ENCODE measurements around the gene RALGAPB. TPM values are rescaled to one million over a fixed set of nuclear protein-coding genes. Genes with fewer than 3 reads are reported as not detected.

RALGAPB gene
- total RNA-seq, 2 experiments from 2014 or later = 19.0 to 42.9 TPM

DNA sequence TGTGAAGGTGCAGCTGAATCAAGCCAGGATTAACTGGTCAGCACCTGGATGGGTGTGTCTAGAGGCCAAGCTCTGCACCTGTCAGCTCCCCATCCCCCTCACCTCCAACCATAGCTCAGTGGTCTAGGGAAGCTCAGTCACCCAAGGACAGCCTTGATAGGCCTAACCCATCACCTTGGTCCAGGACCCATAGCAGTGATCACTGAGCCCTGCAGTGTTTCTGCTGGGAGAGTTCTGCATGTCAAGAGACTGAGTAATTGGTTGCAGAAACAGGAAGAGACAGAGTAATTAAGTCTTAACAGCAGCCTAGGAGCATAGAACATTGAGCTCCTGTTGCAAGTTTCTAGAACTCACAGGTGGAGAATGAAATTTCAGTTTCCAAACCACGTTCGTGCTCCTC is 18.7 kb upstream of the RALGAPB start:
- peak; percentile 86 for DNase-seq (ENCODE audit: low spot score)
- Histone ChIP-seq H3K4me2 (ENCODE audit: low read length) (peak overlapping the region; percentile 55), H3K4me3 (ENCODE audit: low read depth, low read length, poor library complexity, severe bottlenecking) (peak overlapping the region; percentile 7), H3K27ac (ENCODE audit: low read depth, low read length, poor library complexity, severe bottlenecking) (peak overlapping the region; percentile 83), H3K9me2 (ENCODE audit: insufficient read depth, low read length) (no peaks in the 10 kb centered on the region), H3K4me1 (ENCODE audit: insufficient read depth, low read length, poor library complexity, severe bottlenecking) (peaks cover 32% of the 10 kb centered on the region), H3K36me3 (ENCODE audit: insufficient read depth, low read length) (peaks cover 26% of the 10 kb centered on the region), H3K9me3 (ENCODE audit: low read length) (no peaks in the 10 kb centered on the region), H4K20me1 (ENCODE audit: insufficient read depth, low read length) (no peaks in the 10 kb centered on the region), H3K79me2 (ENCODE audit: insufficient read depth, low read depth, low read length) (no peaks in the 10 kb centered on the region), H2AFZ (ENCODE audit: low read length) (peak overlapping the region; percentile 13; the same call in 1 of the 2 replicates)
- BruUV-seq (replicated peaks) = no TSS peak
- intact Hi-C loops (cut with micrococcal nuclease; ENCODE audit: unreplicated experiment) = no loop called here
- ChIA-PET POLR2A (interaction anchor here (0.6 to 1.8 kb wide), 10 partner anchors 11 to 106 kb away, joined by 3 to 10 read pairs (median 4); partner anchors contain the start of genes RALGAPB and SNHG17), CTCF (ENCODE audit: unreplicated experiment) (interaction anchor here (1.6 to 2.1 kb wide), 2 partner anchors 19 kb away, joined by 7 to 16 read pairs; partner anchors contain the start of genes RALGAPB and SNHG17)
- TF ChIP-seq EZH2phosphoT487 (IDR thresholded peaks at IDR 0.05; ENCODE audit: borderline replicate concordance, low read depth, low read length) = no peak
- TF ChIP-seq, protein P1, sequence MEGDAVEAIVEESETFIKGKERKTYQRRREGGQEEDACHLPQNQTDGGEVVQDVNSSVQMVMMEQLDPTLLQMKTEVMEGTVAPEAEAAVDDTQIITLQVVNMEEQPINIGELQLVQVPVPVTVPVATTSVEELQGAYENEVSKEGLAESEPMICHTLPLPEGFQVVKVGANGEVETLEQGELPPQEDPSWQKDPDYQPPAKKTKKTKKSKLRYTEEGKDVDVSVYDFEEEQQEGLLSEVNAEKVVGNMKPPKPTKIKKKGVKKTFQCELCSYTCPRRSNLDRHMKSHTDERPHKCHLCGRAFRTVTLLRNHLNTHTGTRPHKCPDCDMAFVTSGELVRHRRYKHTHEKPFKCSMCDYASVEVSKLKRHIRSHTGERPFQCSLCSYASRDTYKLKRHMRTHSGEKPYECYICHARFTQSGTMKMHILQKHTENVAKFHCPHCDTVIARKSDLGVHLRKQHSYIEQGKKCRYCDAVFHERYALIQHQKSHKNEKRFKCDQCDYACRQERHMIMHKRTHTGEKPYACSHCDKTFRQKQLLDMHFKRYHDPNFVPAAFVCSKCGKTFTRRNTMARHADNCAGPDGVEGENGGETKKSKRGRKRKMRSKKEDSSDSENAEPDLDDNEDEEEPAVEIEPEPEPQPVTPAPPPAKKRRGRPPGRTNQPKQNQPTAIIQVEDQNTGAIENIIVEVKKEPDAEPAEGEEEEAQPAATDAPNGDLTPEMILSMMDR (conservative IDR thresholded peaks at IDR 0.05; ENCODE audit: low read length) = no peak

DNA sequence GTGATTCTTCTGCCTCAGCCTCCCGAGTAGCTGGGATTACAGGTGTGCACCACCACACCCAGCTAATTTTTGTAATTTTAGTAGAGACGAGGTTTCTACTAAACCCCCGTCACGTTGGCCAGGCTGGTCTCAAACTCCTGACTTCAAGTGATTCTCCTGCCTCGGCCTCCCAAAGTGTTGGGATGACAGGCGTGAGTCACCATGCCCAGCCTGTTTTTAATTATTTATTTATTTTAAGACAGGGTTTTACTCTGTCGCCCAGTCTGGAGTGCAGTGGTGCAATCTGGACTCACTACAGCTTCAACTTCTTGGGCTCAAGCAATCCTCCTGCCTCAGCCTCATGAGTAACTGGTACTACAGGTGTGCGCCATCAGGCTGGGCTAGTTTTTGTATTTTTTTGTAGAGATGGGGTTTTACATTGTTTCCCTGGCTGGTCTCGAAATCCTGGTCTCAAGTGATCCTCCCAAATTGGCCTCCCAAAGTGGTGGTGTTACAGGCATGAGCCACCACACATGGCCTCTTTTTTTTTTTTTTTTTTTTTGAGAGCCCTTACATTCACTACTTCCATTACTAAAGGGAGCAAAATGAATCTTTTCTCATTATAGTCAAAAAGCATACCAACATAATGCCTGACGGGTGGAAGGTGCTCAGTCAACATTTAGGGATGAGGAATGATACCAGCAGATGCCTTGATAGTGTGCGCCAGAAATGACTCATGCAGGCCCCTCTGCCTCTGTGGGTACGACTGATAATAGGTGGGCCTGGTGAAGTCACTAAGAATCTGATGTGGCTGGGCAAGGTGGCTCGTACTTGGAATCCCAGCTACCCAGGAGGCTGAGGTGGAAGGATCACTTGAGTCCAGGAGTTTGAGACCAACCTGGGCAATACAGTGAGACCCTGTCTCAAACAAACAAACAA is 17.8 kb upstream of the RALGAPB start:
- intact Hi-C loops (cut with micrococcal nuclease; ENCODE audit: unreplicated experiment) = no loop called here
- Histone ChIP-seq H3K79me2 (ENCODE audit: insufficient read depth, low read depth, low read length) (no peaks in the 10 kb centered on the region), H3K27ac (ENCODE audit: low read depth, low read length, poor library complexity, severe bottlenecking) (peak overlapping the region; percentile 83), H4K20me1 (ENCODE audit: insufficient read depth, low read length) (no peaks in the 10 kb centered on the region), H2AFZ (ENCODE audit: low read length) (no peak overlapping the region), H3K4me1 (ENCODE audit: insufficient read depth, low read length, poor library complexity, severe bottlenecking) (peaks cover 30% of the 10 kb centered on the region), H3K36me3 (ENCODE audit: insufficient read depth, low read length) (peaks cover 17% of the 10 kb centered on the region), H3K4me3 (ENCODE audit: low read depth, low read length, poor library complexity, severe bottlenecking) (no peak overlapping the region), H3K9me3 (ENCODE audit: low read length) (no peaks in the 10 kb centered on the region), H3K9me2 (ENCODE audit: insufficient read depth, low read length) (no peaks in the 10 kb centered on the region), H3K4me2 (ENCODE audit: low read length) (no peak overlapping the region)
- no peak for TF ChIP-seq EZH2phosphoT487 (IDR thresholded peaks at IDR 0.05; ENCODE audit: borderline replicate concordance, low read depth, low read length)
- TF ChIP-seq, protein P1 (conservative IDR thresholded peaks at IDR 0.05; ENCODE audit: low read length) = no peak
- no peak for DNase-seq (ENCODE audit: low spot score)
- ChIA-PET POLR2A (interaction anchor here (0.8 to 1.8 kb wide), 7 partner anchors 10 to 105 kb away, joined by 3 to 10 read pairs (median 4); partner anchors contain the start of gene RALGAPB), CTCF (ENCODE audit: unreplicated experiment) (interaction anchor here (1.0 to 2.1 kb wide), 3 partner anchors 18 to 37 kb away, joined by 3 to 16 read pairs (median 7); partner anchors contain the start of genes RALGAPB and SNHG17)
- no TSS peak for BruUV-seq (replicated peaks)
